Measurements from ENCODE around the gene TMC8. TPM values are rescaled to one million over a fixed set of nuclear protein-coding genes. Genes with fewer than 3 reads are reported as not detected.

TMC8 gene
- total and polyA plus RNA-seq, 8 donors: 0.51 to 6.0 (median 2.2) TPM

- H3K27ac ChIP-seq: no peak overlapping the region
- no peak for TF ChIP-seq CTCF (IDR thresholded peaks at IDR 0.05)
- WGBS, 2 donors: 90 to 96% methylated on average over 9 of the region's 9 CpGs
- no peaks in the 10 kb centered on the region for H3K9me3 ChIP-seq
- ATAC-seq (no peak), FAIRE-seq (no peak), DNase-seq (no peak)
- intact Hi-C loops (cut with DNase I): loop anchor here in 1 of 3 donors (10.0 kb wide), 1 partner anchor 308 kb away; no protein-coding TSS in a partner anchor
- H3K4me1 ChIP-seq: no peaks in the 10 kb centered on the region
- H3K27me3 ChIP-seq: no peaks in the 10 kb centered on the region
- no peak overlapping the region for H3K4me3 ChIP-seq
- H3K36me3 ChIP-seq: no peaks in the 10 kb centered on the region
These were observed 14.2 kb upstream of the TMC8 start for GRCh38 chr17:78116411-78116810.

- FAIRE-seq (no peak), DNase-seq (peak in 4 of 6 donors; percentile 64 to 85 (median 75)), ATAC-seq (peak; percentile 67 to 85 (median 79))
- H3K4me3 ChIP-seq: peak overlapping the region in 1 of 4 donors; percentile 14
- H3K27me3 ChIP-seq: no peaks in the 10 kb centered on the region
- no peak overlapping the region for H3K27ac ChIP-seq
- H3K36me3 ChIP-seq: no peaks in the 10 kb centered on the region
- intact Hi-C loops (cut with DNase I): loop anchor here in 1 of 3 donors (10.0 kb wide), 1 partner anchor 307 kb away; no protein-coding TSS in a partner anchor
- 29% methylated on average over 36 to 41 of the region's 41 CpGs for WGBS, 2 donors
- H3K4me1 ChIP-seq: no peaks in the 10 kb centered on the region
- TF ChIP-seq CTCF (IDR thresholded peaks at IDR 0.05): peak; percentile 39 to 56 (median 46)
- H3K9me3 ChIP-seq: no peaks in the 10 kb centered on the region
These were observed 13.3 kb upstream of the TMC8 start for GRCh38 chr17:78117027-78117981.

GRCh38 chr17:78118801-78119241 is 11.8 kb upstream of the TMC8 start:
- DNase-seq (peak in 1 of 6 donors; percentile 68), ATAC-seq (no peak), FAIRE-seq (no peak)
- Histone ChIP-seq H3K9me3 (no peaks in the 10 kb centered on the region), H3K4me3 (no peak overlapping the region), H3K27me3 (no peaks in the 10 kb centered on the region), H3K4me1 (no peaks in the 10 kb centered on the region), H3K36me3 (peaks cover 0 to 1% (median 0%) of the 10 kb centered on the region in 3 donors), H3K27ac (no peak overlapping the region)
- intact Hi-C loops (cut with DNase I): loop anchor here in 1 of 3 donors (10.0 kb wide), 1 partner anchor 306 kb away; no protein-coding TSS in a partner anchor
- 80 to 82% methylated on average over 11 to 14 of the region's 14 CpGs for WGBS, 2 donors
- no peak for TF ChIP-seq CTCF (IDR thresholded peaks at IDR 0.05)

- FAIRE-seq: no peak
- intact Hi-C loops (cut with DNase I): loop anchor here in 2 of 3 donors (5.0 kb wide), 2 partner anchors 52 to 57 kb away; no protein-coding TSS in a partner anchor
- Histone ChIP-seq H3K27me3 (no peaks in the 10 kb centered on the region), H3K4me1 (no peaks in the 10 kb centered on the region), H3K27ac (no peak overlapping the region), H3K9me3 (no peaks in the 10 kb centered on the region), H3K4me3 (no peak overlapping the region), H3K36me3 (peaks cover 0 to 8% (median 0%) of the 10 kb centered on the region in 3 donors)
- no peak for TF ChIP-seq CTCF (IDR thresholded peaks at IDR 0.05)
- WGBS, 2 donors: 97 to 98% methylated on average over 12 to 13 of the region's 13 CpGs
- no peak for DNase-seq
- no peak for ATAC-seq
These were observed 10.0 kb upstream of the TMC8 start for GRCh38 chr17:78120537-78120936.

Measured in pancreas (tissue), 10 donors.